A549 (cell line): Measurements from ENCODE around the gene KAT7.

Experiments used
- EP300 ChIP-seq, 2 experiments: fragments of >200 bp; sonication (Bioruptor Twin); formaldehyde crosslinking; IDR thresholded peaks; 2 replicates in 1 of 2; 3 replicates in 1 of 2; pipeline ENCODE4 v1.6.1; 2016 to 2017
- HOXA7 ChIP-seq: fragments of 250-450 bp; sonication (Bioruptor Pico); IDR thresholded peaks from 2 replicates; pipeline ENCODE4 v1.5.0; 2020; ENCODE audit warnings: mild to moderate bottlenecking, moderate library complexity
- NPAS2 ChIP-seq: fragments of 250-450 bp; sonication (Bioruptor Pico); IDR thresholded peaks from 2 replicates; pipeline ENCODE4 v1.8.0; 2022; ENCODE audit warnings: mild to moderate bottlenecking, moderate library complexity, borderline replicate concordance
- PBX3 ChIP-seq: IDR thresholded peaks from 2 replicates; pipeline ENCODE4 v1.6.1; 2012

GRCh38 chr17:49741692-49742076, 46.8 kb upstream of the KAT7 start:
- TF ChIP-seq NPAS2 (CRISPR knock-in tag) = no peak
- TF ChIP-seq PBX3 = no peak
- TF ChIP-seq EP300 (IDR thresholded peaks at IDR 0.05) = no peak
- TF ChIP-seq HOXA7 = no peak
